ENCODE measurements around the gene SRPX2.
"Not testable (repeated sequence)": the region's sequence is repeated elsewhere in the genome, so short reads cannot be mapped to it uniquely, and the experiment has no call there.

SRPX2 gene

DNA sequence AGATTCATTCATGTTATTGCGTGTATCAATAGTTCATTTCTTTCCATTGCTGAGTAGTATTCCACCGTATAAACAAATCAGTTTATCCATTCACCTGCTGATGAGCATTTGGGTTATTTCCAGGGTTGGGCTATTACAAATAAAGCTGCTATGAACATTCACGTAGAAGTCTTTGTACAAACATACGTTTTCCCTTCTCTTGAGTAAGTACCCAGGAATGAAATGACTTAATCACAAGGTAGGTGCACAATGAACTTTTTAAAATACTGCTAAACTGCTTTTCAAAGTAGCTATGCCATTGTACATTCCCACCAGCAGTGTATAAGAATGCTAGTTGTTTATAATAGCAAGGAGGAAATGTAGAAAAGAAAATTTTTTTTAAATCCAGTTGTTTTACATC lies 52.0 kb downstream of the SRPX2 start:
- in situ Hi-C loops (cut with MboI; ENCODE audit: low sequenced_read_pairs), result no loop called here

DNA sequence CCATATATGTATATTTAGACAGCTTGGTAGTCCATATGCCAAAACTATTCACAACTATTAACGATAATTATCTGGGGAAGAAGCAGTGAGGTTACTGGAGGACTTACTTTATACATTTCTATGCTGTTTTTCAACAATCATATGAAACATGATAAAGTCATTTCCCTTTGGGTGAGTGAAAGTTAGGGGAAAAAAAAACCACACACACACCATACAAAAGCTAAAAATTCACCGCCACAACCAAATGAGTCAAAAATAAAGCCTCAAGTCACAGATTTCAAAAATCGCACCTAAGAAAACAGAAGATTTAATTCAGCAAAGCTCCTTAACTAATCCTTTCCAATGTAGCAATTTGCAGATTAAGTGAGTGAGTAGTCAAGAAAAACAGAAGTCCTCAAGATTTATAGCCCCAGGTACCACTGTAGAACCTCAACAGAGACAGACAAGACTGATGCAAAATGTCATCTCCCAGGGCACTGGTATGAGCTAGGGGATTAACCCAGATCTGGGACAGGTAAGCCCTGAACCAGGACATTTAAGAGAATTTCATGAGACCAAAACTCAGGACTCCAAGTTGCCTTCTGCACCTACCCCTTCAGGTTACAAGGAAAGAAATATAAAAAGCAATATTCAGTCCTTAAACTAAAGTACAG lies 52.8 kb downstream of the SRPX2 start:
- in situ Hi-C loops (cut with MboI; ENCODE audit: low sequenced_read_pairs), result no loop called here

DNA sequence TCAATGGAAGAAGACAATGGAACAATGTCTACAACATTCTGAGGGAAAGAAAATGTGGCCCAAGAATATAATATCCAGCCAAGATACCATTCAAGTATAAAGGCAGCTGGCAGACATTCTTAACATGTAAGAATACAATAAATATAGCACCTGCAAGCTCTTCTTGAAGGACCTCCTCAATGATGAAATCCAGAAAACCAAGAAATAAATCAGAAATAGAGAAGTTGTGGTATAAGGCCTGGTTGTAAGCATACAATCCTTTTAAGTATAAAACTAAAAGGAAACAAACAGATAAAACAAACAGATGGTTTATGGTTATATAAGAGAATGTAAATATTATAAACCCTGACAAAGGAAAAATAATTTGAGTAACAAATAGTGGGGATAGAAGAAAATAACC lies 54.6 kb downstream of the SRPX2 start:
- in situ Hi-C loops (cut with MboI; ENCODE audit: low sequenced_read_pairs), result no loop called here

DNA sequence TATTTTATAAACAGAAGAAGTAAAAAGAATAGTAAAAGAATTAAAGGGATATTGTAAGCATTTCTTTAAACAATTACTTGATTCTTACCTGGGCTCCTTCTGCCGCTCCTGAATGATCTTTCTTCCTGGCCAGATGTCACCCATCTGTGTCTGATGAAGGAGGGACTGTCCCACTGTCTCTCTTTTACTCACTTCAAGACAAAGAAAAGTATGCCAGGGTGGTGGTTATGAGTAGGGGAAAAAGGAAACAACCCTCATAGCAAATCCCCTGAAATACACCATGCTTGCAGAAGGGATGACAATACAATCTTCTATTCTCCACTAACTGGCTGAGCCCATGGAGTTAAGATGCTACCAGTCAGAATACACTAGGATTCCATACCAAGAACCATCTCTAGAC lies 56.8 kb downstream of the SRPX2 start:
- in situ Hi-C loops (cut with MboI; ENCODE audit: low sequenced_read_pairs), result no loop called here

DNA sequence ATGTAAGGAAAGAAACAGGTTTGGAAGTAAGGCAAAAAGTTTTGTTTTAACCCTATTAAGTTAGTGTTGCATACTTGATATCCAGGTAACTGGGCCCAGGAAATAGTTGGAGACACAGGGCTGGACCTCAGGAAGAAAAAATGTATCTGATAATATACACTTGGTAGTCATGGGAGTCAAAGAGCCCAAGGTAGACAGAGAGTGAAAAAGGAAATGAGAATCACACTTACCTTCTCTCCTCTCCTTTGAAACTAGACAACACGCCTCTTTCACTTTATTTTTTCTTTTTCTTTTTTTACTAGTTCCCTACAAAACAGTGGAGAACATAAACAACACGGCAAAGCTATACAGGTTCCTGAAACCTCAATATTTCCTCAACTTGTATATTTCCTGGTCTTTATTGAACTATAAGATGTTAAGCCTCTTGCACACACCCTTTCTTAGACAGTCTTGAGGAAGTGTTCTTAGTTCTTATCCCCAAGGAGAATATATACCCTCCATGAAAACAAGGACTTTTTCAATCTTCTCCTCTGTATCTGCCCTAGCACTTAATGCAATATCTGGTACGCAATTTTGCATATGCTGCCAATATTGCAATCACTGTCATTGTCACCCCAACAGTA lies 60.7 kb downstream of the SRPX2 start:
- in situ Hi-C loops (cut with MboI; ENCODE audit: low sequenced_read_pairs), result no loop called here

DNA sequence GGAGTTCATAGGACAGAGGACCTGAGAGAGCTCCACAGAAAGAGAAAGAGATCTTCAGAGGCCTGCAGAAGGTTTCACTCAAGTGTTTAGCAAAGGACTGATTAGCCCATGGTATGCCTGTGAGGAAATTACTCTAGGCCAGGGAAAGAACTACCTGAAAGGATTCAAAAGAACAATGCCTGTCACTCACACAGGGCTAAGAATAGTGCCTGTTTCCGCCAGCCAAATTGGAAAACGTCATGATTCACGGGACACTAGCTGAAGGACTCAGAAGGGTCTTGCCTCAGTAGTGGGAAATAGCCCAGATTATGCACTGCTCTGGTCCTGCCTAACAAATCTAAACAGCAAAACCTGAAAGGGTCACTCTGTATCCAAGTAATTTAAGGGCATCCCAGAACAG lies 66.8 kb downstream of the SRPX2 start:
- in situ Hi-C loops (cut with MboI; ENCODE audit: low sequenced_read_pairs), result no loop called here

DNA sequence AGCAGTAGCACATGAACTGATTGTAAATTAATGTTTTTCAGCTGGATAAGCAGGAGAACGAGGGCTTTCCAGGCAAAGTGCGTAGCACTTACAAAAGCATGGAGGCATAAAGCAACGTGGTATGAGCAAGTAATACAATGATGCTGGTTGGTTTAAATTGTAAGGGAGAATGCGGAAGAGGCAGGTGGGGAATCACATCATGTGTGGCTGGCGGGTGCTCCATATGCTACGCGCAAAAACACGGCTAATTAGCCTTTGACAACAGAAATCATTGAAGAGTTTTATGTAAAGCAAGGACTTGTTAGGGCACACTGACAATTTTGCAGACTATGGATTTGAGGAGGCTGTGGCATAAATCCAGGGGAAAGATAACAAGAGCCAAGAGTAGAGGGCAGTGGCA lies 73.4 kb downstream of the SRPX2 start:
- in situ Hi-C loops (cut with MboI; ENCODE audit: low sequenced_read_pairs), result no loop called here

DNA sequence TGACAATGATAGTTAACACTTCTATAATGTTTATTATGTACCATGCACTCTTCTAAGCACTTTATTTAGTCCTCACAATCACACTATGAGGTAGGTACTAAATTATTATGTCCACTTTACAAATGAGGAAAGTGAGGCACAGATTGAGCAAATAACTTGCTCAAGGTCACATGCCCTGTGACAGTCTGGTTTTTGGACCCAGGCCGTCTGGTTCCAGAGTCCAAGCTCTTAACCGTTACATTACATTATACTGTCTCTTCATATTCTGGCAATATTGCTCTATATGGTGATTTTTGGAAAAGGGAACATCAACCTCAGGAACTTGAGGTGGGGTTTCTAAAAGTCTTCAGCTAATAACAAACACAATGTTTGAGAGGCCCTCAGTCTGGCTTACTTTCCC lies 75.1 kb downstream of the SRPX2 start:
- in situ Hi-C loops (cut with MboI; ENCODE audit: low sequenced_read_pairs), result no loop called here

DNA sequence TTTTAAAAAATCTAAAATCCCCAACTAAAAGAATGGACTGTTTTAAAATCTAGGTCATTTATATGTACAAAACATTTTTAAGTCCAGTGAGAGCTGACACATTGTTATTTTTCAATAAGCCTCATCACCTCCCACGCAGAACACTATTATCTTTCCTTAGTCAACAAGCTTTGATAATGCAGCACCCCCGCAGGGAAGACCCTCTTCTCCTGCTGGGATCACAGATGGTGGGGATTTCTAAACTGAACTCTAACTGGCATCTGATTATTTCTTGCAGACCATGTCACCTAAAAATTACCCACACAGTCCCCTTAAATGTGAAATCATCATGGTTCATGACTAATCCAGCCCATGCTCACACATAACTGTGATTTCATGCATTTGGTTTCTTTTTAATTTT lies 76.3 kb downstream of the SRPX2 start:
- in situ Hi-C loops (cut with MboI; ENCODE audit: low sequenced_read_pairs), result no loop called here

DNA sequence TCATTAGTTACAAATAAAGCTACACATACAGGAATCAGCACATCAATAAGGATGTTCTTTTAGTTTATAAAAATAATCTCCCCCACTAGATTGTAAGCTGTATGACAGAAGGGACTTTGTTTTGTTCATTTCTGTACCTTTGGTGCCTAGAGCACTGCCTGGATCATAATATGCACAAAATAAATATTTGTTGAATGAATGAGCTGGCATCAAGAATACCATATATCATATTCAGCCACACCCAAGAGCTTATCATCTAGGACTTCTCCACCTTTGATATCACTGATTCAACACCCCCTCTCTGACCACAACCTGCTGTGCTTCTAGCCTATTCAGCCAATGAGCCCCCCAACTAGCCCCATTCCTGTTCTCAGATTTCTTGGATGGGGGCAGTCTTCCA lies 77.3 kb downstream of the SRPX2 start:
- in situ Hi-C loops (cut with MboI; ENCODE audit: low sequenced_read_pairs), result no loop called here

DNA sequence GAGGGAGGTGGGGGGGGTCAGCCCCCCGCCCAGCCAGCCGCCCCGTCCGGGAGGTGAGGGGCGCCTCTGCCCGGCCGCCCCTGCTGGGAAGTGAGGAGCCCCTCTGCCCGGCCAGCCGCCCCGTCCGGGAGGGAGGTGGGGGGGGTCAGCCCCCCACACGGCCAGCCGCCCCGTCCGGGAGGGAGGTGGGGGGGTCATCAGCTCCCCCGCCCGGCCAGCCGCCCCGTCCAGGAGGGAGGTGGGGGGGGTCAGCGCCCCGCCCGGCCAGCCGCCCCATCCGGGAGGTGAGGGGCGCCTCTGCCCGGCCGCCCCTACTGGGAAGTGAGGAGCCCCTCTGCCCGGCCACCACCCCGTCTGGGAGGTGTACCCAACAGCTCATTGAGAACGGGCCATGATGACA lies 80.0 kb downstream of the SRPX2 start:
- in situ Hi-C loops (cut with MboI; ENCODE audit: low sequenced_read_pairs), result not testable (repeated sequence)

Data from HL-60/S4 treated with phorbol 12-myristate 13-acetate at 8.2 ng/mL for 4 days and 3 days (cell line).